WTC11 (cell line): Measurements from ENCODE around the gene HES5. TPM values are rescaled to one million over a fixed set of nuclear protein-coding genes. Genes with fewer than 3 reads are reported as not detected.

Experiments used
- ATAC-seq: fragments of 200-7000 bp; cut with Tn5 transposase; 2 replicates; pipeline ENCODE4 v1.10.0; 2021; ENCODE audit warnings: mild to moderate bottlenecking, moderate library complexity
- CTCF ChIA-PET: fragments of 300-600 bp; sonication (Branson Sonifier 250); formaldehyde crosslinking; loops from one replicate; lab custom pipeline; 2021; ENCODE audit warnings: antibody characterized with exemption; lab: Charles Lee
- POLR2A ChIA-PET: fragments of 350-600 bp; sonication (Branson Sonifier 250); formaldehyde crosslinking; loops from one replicate; lab custom pipeline; 2021; ENCODE audit warnings: antibody characterized with exemption; lab: Charles Lee
- DNase-seq: peaks from one replicate; pipeline ENCODE4 v3.0.0; 2021; ENCODE audit warnings: low spot score
- H3K27ac Mint-ChIP-seq: 2 replicates; pipeline ENCODE4 v1.8.0; 2021; ENCODE audit warnings: mixed read lengths
- H3K27me3 Mint-ChIP-seq: 2 replicates; pipeline ENCODE4 v1.8.0; 2021; ENCODE audit warnings: low read depth, mild to moderate bottlenecking, moderate library complexity, mixed read lengths
- H3K36me3 Mint-ChIP-seq: 2 replicates; pipeline ENCODE4 v1.8.0; 2021; ENCODE audit warnings: mixed read lengths
- H3K4me1 Mint-ChIP-seq: 2 replicates; pipeline ENCODE4 v1.8.0; 2022; ENCODE audit warnings: mixed read lengths
- H3K4me3 Mint-ChIP-seq: 2 replicates; pipeline ENCODE4 v1.8.0; 2021; ENCODE audit warnings: mild to moderate bottlenecking, moderate library complexity, mixed read lengths
- H3K9me3 Mint-ChIP-seq: 2 replicates; pipeline ENCODE4 v1.8.0; 2021; ENCODE audit warnings: mixed read lengths
- ATF1 ChIP-seq: sonication (generic); formaldehyde crosslinking; IDR thresholded peaks from 2 replicates; pipeline ENCODE4 v1.8.1; 2023; ENCODE audit warnings: mild to moderate bottlenecking, moderate library complexity, missing genetic modification reagents
- ETV6 ChIP-seq: sonication (generic); formaldehyde crosslinking; IDR thresholded peaks from 2 replicates; pipeline ENCODE4 v1.8.1; 2022; ENCODE audit warnings: mild to moderate bottlenecking, missing genetic modification reagents
- FOXJ3 ChIP-seq: sonication (generic); formaldehyde crosslinking; IDR thresholded peaks from 2 replicates; pipeline ENCODE4 v1.9.0; 2021; ENCODE audit warnings: missing genetic modification reagents, mild to moderate bottlenecking, borderline replicate concordance
- GTF2I ChIP-seq: fragments of 250-450 bp; sonication (Bioruptor Pico); conservative IDR thresholded peaks from 2 replicates; pipeline ENCODE4 v1.4.0; 2021; ENCODE audit warnings: mild to moderate bottlenecking
- NFYB ChIP-seq: sonication (generic); formaldehyde crosslinking; conservative IDR thresholded peaks from 2 replicates; pipeline ENCODE4 v1.8.0; 2022; ENCODE audit warnings: low read depth, missing genetic modification reagents
- NR3C1 ChIP-seq: sonication (generic); formaldehyde crosslinking; conservative IDR thresholded peaks from 2 replicates; pipeline ENCODE4 v1.8.1; 2023; ENCODE audit warnings: low read depth, mild to moderate bottlenecking, missing genetic modification reagents
- PRRX2 ChIP-seq: fragments of 250-450 bp; sonication (Bioruptor Pico); IDR thresholded peaks from 2 replicates; pipeline ENCODE4 v1.8.0; 2021; ENCODE audit warnings: mild to moderate bottlenecking
- TEAD1 ChIP-seq: sonication (generic); formaldehyde crosslinking; IDR thresholded peaks from 2 replicates; pipeline ENCODE4 v1.8.0; 2022; ENCODE audit warnings: mild to moderate bottlenecking, missing genetic modification reagents
- ZNF396 ChIP-seq: fragments of 250-450 bp; sonication (Bioruptor Pico); IDR thresholded peaks from 2 replicates; pipeline ENCODE4 v1.8.0; 2021; ENCODE audit warnings: mild to moderate bottlenecking, moderate library complexity, borderline replicate concordance
- total RNA-seq: library from RNA; stranded (reverse); gene quantifications from 3 replicates; pipeline ENCODE4 v1.2.3, GENCODE V29; 2021
- TF ChIP-seq, protein P1 (sequence below): sonication (generic); formaldehyde crosslinking; IDR thresholded peaks from 2 replicates; pipeline ENCODE4 v1.8.0; 2022; ENCODE audit warnings: missing genetic modification reagents
- TF ChIP-seq, protein P2 (sequence below): sonication (generic); formaldehyde crosslinking; IDR thresholded peaks from 2 replicates; pipeline ENCODE4 v1.8.1; 2023; ENCODE audit warnings: mild to moderate bottlenecking, missing genetic modification reagents
- TF ChIP-seq, protein P3 (sequence below): sonication (generic); formaldehyde crosslinking; IDR thresholded peaks from 2 replicates; pipeline ENCODE4 v1.8.1; 2022; ENCODE audit warnings: missing genetic modification reagents, borderline replicate concordance
- TF ChIP-seq, protein P4 (sequence below): fragments of 250-450 bp; sonication (Bioruptor Pico); conservative IDR thresholded peaks from 2 replicates; pipeline ENCODE4 v1.9.0; 2021; ENCODE audit warnings: mild to moderate bottlenecking

HES5 gene
- total RNA-seq, 1 experiment from 2014 or later: not detected

DNA sequence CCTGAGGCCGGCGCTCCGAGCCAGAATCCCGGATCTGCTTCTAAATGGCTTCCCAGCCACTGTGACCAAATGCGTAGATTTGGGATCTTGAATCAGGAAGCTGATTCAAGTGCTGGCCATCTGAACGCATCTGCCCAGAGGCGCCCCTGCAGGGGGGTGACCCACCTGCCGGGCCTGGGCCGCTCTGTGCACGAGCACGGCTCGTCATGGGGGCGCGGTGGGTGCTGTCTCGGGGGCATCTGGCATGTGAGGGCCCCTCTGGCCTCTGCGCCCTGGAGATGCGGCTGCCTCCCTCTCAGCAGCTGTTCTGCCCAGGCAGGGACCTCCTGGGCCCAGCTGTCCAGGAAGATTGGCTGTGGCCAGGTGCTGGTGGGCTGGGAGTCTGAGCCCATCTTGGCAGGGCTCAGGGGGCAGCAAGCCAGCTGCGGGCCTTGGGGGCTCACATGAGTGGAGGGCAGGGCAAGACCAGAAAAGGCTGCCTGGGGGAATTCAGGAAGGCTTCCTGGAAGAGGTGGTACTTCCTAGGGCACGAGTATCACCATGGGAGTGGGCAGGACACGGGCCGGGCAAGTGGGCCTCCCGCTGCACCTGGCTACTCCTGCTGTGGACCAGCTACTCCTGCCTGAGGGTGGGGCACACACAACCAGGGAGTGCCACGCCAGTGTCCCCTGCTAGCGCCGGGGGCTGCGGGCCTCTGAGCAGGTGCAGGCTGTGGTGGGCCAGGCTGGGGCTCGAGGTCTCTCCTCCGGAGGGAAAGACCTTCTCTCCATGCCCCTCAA lies 28.8 kb downstream of the HES5 start (continued):
- TF ChIP-seq, protein P1, sequence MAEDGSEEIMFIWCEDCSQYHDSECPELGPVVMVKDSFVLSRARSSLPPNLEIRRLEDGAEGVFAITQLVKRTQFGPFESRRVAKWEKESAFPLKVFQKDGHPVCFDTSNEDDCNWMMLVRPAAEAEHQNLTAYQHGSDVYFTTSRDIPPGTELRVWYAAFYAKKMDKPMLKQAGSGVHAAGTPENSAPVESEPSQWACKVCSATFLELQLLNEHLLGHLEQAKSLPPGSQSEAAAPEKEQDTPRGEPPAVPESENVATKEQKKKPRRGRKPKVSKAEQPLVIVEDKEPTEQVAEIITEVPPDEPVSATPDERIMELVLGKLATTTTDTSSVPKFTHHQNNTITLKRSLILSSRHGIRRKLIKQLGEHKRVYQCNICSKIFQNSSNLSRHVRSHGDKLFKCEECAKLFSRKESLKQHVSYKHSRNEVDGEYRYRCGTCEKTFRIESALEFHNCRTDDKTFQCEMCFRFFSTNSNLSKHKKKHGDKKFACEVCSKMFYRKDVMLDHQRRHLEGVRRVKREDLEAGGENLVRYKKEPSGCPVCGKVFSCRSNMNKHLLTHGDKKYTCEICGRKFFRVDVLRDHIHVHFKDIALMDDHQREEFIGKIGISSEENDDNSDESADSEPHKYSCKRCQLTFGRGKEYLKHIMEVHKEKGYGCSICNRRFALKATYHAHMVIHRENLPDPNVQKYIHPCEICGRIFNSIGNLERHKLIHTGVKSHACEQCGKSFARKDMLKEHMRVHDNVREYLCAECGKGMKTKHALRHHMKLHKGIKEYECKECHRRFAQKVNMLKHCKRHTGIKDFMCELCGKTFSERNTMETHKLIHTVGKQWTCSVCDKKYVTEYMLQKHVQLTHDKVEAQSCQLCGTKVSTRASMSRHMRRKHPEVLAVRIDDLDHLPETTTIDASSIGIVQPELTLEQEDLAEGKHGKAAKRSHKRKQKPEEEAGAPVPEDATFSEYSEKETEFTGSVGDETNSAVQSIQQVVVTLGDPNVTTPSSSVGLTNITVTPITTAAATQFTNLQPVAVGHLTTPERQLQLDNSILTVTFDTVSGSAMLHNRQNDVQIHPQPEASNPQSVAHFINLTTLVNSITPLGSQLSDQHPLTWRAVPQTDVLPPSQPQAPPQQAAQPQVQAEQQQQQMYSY: no peak

DNA sequence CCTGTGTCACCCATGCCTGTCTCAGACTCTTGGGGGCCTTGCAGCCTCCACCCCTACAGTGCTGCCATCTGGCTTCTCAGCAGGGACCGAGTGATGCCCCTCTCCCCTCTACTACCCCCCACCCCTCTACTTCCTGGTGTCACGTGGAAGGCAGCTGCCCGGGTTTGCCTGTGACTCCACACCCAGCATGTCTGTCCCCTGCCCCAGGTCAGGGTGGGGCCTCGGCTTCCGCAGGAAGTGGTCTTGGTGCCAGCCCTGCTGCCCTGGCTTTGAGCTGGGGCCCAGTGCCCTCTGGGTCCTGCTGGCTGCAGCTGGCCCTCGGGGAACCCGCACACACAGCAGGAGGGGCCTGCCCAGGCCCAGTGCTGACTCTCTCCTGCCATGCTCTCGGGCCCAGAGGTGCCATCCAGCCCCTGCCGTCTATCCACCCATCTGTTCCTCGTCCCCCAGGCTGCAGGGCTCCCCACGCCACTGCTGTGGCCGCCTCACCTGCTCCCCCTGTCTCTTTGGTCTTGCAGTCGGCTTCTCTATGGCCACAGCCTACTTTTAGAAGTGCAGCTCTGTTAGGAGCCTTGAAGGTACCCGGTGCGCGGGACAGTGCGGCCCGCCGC lies 30.0 kb downstream of the HES5 start:
- ChIA-PET CTCF (interaction anchor here (0.7 to 1.6 kb wide), 3 partner anchors 11 to 1445 kb away, joined by 4 to 5 read pairs (median 4); partner anchors contain the start of gene PLCH2), POLR2A (no interaction called here)
- TF ChIP-seq ZNF396: no peak
- TF ChIP-seq FOXJ3 (CRISPR knock-in tag): no peak
- TF ChIP-seq, protein P2, sequence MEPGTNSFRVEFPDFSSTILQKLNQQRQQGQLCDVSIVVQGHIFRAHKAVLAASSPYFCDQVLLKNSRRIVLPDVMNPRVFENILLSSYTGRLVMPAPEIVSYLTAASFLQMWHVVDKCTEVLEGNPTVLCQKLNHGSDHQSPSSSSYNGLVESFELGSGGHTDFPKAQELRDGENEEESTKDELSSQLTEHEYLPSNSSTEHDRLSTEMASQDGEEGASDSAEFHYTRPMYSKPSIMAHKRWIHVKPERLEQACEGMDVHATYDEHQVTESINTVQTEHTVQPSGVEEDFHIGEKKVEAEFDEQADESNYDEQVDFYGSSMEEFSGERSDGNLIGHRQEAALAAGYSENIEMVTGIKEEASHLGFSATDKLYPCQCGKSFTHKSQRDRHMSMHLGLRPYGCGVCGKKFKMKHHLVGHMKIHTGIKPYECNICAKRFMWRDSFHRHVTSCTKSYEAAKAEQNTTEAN: no peak
- no peak for TF ChIP-seq TEAD1 (CRISPR knock-in tag)
- TF ChIP-seq NFYB (CRISPR knock-in tag): no peak
- no peak for TF ChIP-seq GTF2I (CRISPR knock-in tag)
- TF ChIP-seq, protein P3, sequence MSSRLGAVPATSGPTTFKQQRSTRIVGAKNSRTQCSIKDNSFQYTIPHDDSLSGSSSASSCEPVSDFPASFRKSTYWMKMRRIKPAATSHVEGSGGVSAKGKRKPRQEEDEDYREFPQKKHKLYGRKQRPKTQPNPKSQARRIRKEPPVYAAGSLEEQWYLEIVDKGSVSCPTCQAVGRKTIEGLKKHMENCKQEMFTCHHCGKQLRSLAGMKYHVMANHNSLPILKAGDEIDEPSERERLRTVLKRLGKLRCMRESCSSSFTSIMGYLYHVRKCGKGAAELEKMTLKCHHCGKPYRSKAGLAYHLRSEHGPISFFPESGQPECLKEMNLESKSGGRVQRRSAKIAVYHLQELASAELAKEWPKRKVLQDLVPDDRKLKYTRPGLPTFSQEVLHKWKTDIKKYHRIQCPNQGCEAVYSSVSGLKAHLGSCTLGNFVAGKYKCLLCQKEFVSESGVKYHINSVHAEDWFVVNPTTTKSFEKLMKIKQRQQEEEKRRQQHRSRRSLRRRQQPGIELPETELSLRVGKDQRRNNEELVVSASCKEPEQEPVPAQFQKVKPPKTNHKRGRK (CRISPR knock-in tag): no peak
- TF ChIP-seq PRRX2 (CRISPR knock-in tag): no peak
- no peak for TF ChIP-seq ATF1
- no peak for TF ChIP-seq NR3C1 (CRISPR knock-in tag)
- TF ChIP-seq, protein P4, sequence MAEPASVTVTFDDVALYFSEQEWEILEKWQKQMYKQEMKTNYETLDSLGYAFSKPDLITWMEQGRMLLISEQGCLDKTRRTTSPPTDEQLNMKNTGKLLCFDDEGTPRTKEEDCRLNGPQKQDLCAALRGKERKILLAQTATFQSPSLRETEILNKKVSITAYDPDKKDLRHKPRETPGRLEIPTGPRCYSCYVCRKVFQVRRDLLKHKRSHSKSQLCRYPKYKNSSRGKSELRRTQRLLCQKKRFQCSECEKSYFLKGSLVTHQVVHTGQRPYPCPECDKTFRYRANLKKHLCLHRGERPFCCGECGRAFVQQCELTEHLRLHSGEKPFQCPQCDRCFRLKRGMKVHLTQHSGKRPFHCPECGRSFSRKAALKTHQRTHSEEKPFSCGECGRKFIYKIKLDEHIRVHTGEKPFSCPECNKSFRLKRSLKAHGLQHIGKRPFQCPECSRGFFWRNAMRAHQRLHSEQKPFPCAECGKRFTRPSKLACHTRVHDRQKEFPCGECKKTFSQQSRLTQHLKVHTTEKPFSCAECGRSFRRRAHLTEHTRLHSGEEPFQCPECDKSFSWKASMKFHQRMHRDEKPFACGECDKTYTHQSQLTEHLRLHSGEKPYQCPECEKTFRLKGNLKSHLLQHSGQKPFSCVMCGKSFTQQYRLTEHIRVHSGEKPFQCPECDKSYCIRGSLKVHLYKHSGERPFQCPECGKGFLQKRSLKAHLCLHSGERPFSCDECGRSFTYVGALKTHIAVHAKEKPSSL (CRISPR knock-in tag): no peak
- TF ChIP-seq, protein P1: no peak
- TF ChIP-seq ETV6 (CRISPR knock-in tag): no peak
- ATAC-seq (no peak), DNase-seq (no peak)
- no peak overlapping the region for H3K27ac Mint-ChIP-seq
- H3K4me1 Mint-ChIP-seq: no peaks in the 10 kb centered on the region
- H3K27me3 Mint-ChIP-seq: no peaks in the 10 kb centered on the region
- H3K36me3 Mint-ChIP-seq: no peaks in the 10 kb centered on the region
- H3K9me3 Mint-ChIP-seq: no peaks in the 10 kb centered on the region
- H3K4me3 Mint-ChIP-seq: no peak overlapping the region
